ENCODE results near the gene BCL11B.

The BCL11B gene

DNA sequence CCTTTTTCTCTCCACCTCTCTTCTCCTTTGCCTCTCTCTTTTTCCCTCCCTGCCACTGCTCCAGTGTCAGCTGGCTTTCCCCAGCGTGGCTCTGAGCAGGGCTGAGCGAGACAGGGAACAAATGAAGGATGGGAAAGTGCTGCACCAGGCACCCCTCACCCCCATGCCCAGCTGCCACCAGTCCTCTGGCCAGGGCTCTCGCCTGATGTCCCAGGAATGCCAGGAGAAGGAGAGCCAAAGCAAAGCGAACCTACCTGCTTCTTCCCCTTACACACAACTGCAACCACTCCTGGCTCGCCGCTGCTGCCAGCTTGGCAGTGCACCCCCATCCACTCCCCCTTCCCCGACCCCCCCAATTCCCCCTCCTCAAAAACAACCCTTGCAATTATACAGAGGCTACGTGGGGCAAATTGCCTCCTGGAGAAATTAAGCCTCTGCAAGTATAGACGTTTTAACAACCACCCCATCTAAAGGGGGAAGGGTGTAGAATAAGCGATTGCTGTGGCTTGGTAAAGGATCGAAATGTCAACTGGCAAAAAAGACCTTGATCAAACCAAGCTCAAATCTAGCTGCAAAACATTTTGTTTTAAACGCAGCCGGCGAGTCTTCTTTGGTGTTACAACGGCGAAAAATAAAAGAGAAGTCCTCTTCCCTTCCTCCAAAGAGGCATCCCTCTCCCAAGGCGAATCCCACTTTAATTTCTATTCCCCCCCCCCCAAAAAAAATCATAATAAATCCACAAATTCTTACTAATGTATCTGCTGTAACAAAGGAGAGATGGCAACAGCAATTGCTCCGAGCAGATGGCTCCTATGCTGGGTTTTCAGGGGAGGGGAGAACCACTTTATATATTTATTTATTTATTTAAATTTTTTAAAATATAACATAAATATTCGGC is 2.9 kb downstream of the BCL11B start:
- H3K36me3 ChIP-seq (ENCODE audit: control insufficient read depth in 2 of 2, insufficient read depth in 2 of 2, low read length in 2 of 2) = no peaks in the 10 kb centered on the region
- peak overlapping the region in 1 of 2 donors; percentile 61 for H3K27ac ChIP-seq (ENCODE audit: low read depth in 2 of 2, low read length in 2 of 2)
- peaks cover 4 to 13% of the 10 kb centered on the region in 2 donors for H3K27me3 ChIP-seq (ENCODE audit: control insufficient read depth in 2 of 2, insufficient read depth in 2 of 2, low read length in 2 of 2)
- H3K4me1 ChIP-seq (ENCODE audit: control insufficient read depth in 2 of 2, insufficient read depth in 2 of 2, low read length in 2 of 2) = peaks cover 12 to 19% of the 10 kb centered on the region in 2 donors
- H3K9me3 ChIP-seq (ENCODE audit: control insufficient read depth in 2 of 2, low read length in 2 of 2) = no peaks in the 10 kb centered on the region
- peak overlapping the region in 1 of 2 donors; percentile 32 for H3K9ac ChIP-seq (ENCODE audit: low read depth in 1 of 2, low read length in 2 of 2)
- peak overlapping the region; percentile 1 to 48 for H3K4me3 ChIP-seq (ENCODE audit: low read length in 2 of 2)

DNA sequence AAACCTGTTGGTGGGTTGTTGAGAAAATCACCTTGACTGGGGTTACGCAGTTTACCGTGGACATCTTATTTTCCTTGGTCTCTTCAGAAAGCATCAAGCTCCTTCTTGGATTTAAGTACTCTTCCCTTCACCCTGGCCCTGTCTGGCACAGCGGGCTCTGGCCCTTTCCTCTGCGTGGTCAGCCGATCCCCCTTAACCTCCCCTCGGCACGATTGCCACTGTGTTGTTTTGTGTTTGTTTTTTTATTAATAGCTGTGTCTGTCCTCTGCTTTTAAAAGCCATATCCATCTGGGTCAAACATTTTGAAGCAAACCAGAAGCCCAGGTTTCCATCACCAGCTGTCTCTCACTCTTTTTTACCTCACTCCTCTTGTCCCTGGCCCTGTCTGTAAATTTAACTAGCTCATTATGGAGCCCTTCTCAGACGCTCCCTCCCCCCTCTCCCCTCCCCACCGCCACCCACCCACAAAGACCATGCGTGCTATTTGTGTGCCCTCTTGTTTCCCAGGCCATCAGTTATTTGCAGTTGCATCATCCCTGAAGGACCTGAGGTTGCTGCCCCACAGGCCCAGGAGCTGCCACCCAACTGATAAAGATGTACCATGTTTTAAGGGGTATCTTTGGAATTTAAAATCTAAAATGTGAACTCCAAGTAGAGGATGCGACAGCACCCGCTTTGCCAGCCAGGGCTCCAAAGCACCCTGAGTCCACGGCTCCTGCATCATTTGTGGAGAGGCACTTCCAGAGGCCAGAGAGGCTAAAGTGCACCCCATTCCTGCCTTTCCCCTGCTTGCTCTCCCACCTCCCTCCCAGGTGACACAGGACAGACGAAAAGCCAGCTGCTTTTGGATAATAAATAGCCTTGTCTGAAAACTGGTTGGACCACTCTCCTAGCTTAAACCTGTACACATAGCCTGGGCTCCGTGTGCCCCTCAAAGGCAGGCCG is 3.9 kb downstream of the BCL11B start:
- H3K27ac ChIP-seq (ENCODE audit: low read depth in 2 of 2, low read length in 2 of 2) = peak overlapping the region in 1 of 2 donors; percentile 61
- H3K27me3 ChIP-seq (ENCODE audit: control insufficient read depth in 2 of 2, insufficient read depth in 2 of 2, low read length in 2 of 2) = peaks cover 3 to 16% of the 10 kb centered on the region in 2 donors
- H3K9me3 ChIP-seq (ENCODE audit: control insufficient read depth in 2 of 2, low read length in 2 of 2) = no peaks in the 10 kb centered on the region

DNA sequence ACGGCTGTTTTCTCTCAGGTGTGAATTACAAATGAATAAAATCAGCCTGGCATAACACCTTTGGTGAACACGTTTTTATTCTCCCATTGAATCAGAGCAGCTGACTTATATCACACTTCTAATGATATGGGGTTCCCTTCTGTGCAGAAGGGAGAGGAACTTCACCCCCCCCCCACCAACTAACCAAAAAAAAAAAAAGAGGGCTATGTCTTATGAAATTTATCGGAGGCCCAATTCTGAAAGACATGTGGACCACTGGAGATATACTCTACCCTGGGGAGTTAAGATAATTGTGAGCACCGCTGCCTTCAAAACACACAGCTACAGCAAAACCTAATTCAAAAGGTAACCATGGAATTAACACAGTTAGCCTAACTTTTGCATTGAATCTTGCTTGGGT is 4.6 kb downstream of the BCL11B start:
- no peaks in the 10 kb centered on the region for H3K9me3 ChIP-seq (ENCODE audit: control insufficient read depth in 2 of 2, low read length in 2 of 2)
- peaks cover 3 to 16% of the 10 kb centered on the region in 2 donors for H3K27me3 ChIP-seq (ENCODE audit: control insufficient read depth in 2 of 2, insufficient read depth in 2 of 2, low read length in 2 of 2)
- peak overlapping the region in 1 of 2 donors; percentile 46 for H3K27ac ChIP-seq (ENCODE audit: low read depth in 2 of 2, low read length in 2 of 2)
- H3K36me3 ChIP-seq (ENCODE audit: control insufficient read depth in 2 of 2, insufficient read depth in 2 of 2, low read length in 2 of 2) = no peaks in the 10 kb centered on the region
- H3K4me3 ChIP-seq (ENCODE audit: low read length in 2 of 2) = no peak overlapping the region
- H3K4me1 ChIP-seq (ENCODE audit: control insufficient read depth in 2 of 2, insufficient read depth in 2 of 2, low read length in 2 of 2) = peaks cover 0 to 4% of the 10 kb centered on the region in 2 donors
- H3K9ac ChIP-seq (ENCODE audit: low read depth in 1 of 2, low read length in 2 of 2) = no peak overlapping the region

More for the DNA sequence above, 3.9 kb downstream of the BCL11B start:
- Histone ChIP-seq H3K4me1 (ENCODE audit: control insufficient read depth in 2 of 2, insufficient read depth in 2 of 2, low read length in 2 of 2) (peaks cover 4 to 11% of the 10 kb centered on the region in 2 donors), H3K4me3 (ENCODE audit: low read length in 2 of 2) (peak overlapping the region; percentile 1 to 48), H3K9ac (ENCODE audit: low read depth in 1 of 2, low read length in 2 of 2) (peak overlapping the region in 1 of 2 donors; percentile 47), H3K36me3 (ENCODE audit: control insufficient read depth in 2 of 2, insufficient read depth in 2 of 2, low read length in 2 of 2) (no peaks in the 10 kb centered on the region)

- H3K4me1 ChIP-seq (ENCODE audit: control insufficient read depth in 2 of 2, insufficient read depth in 2 of 2, low read length in 2 of 2) = no peaks in the 10 kb centered on the region
- no peaks in the 10 kb centered on the region for H3K9me3 ChIP-seq (ENCODE audit: control insufficient read depth in 2 of 2, low read length in 2 of 2)
- peak overlapping the region in 1 of 2 donors; percentile 13 for H3K27ac ChIP-seq (ENCODE audit: low read depth in 2 of 2, low read length in 2 of 2)
- H3K9ac ChIP-seq (ENCODE audit: low read depth in 1 of 2, low read length in 2 of 2) = no peak overlapping the region
- H3K36me3 ChIP-seq (ENCODE audit: control insufficient read depth in 2 of 2, insufficient read depth in 2 of 2, low read length in 2 of 2) = no peaks in the 10 kb centered on the region
- peaks cover 3 to 12% of the 10 kb centered on the region in 2 donors for H3K27me3 ChIP-seq (ENCODE audit: control insufficient read depth in 2 of 2, insufficient read depth in 2 of 2, low read length in 2 of 2)
- peak overlapping the region in 1 of 2 donors; percentile 41 for H3K4me3 ChIP-seq (ENCODE audit: low read length in 2 of 2)
These were observed 5.5 kb downstream of the BCL11B start for GRCh38 chr14:99266181-99267178.

- Histone ChIP-seq H3K4me1 (ENCODE audit: control insufficient read depth in 2 of 2, insufficient read depth in 2 of 2, low read length in 2 of 2) (no peaks in the 10 kb centered on the region), H3K27me3 (ENCODE audit: control insufficient read depth in 2 of 2, insufficient read depth in 2 of 2, low read length in 2 of 2) (peaks cover 3 to 12% of the 10 kb centered on the region in 2 donors), H3K27ac (ENCODE audit: low read depth in 2 of 2, low read length in 2 of 2) (peak overlapping the region in 1 of 2 donors; percentile 13), H3K9ac (ENCODE audit: low read depth in 1 of 2, low read length in 2 of 2) (no peak overlapping the region), H3K9me3 (ENCODE audit: control insufficient read depth in 2 of 2, low read length in 2 of 2) (no peaks in the 10 kb centered on the region), H3K36me3 (ENCODE audit: control insufficient read depth in 2 of 2, insufficient read depth in 2 of 2, low read length in 2 of 2) (no peaks in the 10 kb centered on the region), H3K4me3 (ENCODE audit: low read length in 2 of 2) (peak overlapping the region in 1 of 2 donors; percentile 5)
These were observed 6.4 kb downstream of the BCL11B start for GRCh38 chr14:99265571-99265970.

- no peaks in the 10 kb centered on the region for H3K36me3 ChIP-seq (ENCODE audit: control insufficient read depth in 2 of 2, insufficient read depth in 2 of 2, low read length in 2 of 2)
- H3K27me3 ChIP-seq (ENCODE audit: control insufficient read depth in 2 of 2, insufficient read depth in 2 of 2, low read length in 2 of 2) = peaks cover 3 to 12% of the 10 kb centered on the region in 2 donors
- no peaks in the 10 kb centered on the region for H3K9me3 ChIP-seq (ENCODE audit: control insufficient read depth in 2 of 2, low read length in 2 of 2)
- H3K4me1 ChIP-seq (ENCODE audit: control insufficient read depth in 2 of 2, insufficient read depth in 2 of 2, low read length in 2 of 2) = no peaks in the 10 kb centered on the region
- H3K4me3 ChIP-seq (ENCODE audit: low read length in 2 of 2) = peak overlapping the region in 1 of 2 donors; percentile 5
- H3K27ac ChIP-seq (ENCODE audit: low read depth in 2 of 2, low read length in 2 of 2) = peak overlapping the region in 1 of 2 donors; percentile 13
- H3K9ac ChIP-seq (ENCODE audit: low read depth in 1 of 2, low read length in 2 of 2) = peak overlapping the region in 1 of 2 donors; percentile 41
These were observed 7.1 kb downstream of the BCL11B start for GRCh38 chr14:99264691-99265450.

GRCh38 chr14:99263564-99264330 is 8.2 kb downstream of the BCL11B start:
- Histone ChIP-seq H3K27ac (ENCODE audit: low read depth in 2 of 2, low read length in 2 of 2) (peak overlapping the region in 1 of 2 donors; percentile 52), H3K4me1 (ENCODE audit: control insufficient read depth in 2 of 2, insufficient read depth in 2 of 2, low read length in 2 of 2) (no peaks in the 10 kb centered on the region), H3K36me3 (ENCODE audit: control insufficient read depth in 2 of 2, insufficient read depth in 2 of 2, low read length in 2 of 2) (no peaks in the 10 kb centered on the region), H3K9ac (ENCODE audit: low read depth in 1 of 2, low read length in 2 of 2) (no peak overlapping the region), H3K4me3 (ENCODE audit: low read length in 2 of 2) (peak overlapping the region in 1 of 2 donors; percentile 7), H3K27me3 (ENCODE audit: control insufficient read depth in 2 of 2, insufficient read depth in 2 of 2, low read length in 2 of 2) (peaks cover 1 to 11% of the 10 kb centered on the region in 2 donors), H3K9me3 (ENCODE audit: control insufficient read depth in 2 of 2, low read length in 2 of 2) (no peaks in the 10 kb centered on the region)

DNA sequence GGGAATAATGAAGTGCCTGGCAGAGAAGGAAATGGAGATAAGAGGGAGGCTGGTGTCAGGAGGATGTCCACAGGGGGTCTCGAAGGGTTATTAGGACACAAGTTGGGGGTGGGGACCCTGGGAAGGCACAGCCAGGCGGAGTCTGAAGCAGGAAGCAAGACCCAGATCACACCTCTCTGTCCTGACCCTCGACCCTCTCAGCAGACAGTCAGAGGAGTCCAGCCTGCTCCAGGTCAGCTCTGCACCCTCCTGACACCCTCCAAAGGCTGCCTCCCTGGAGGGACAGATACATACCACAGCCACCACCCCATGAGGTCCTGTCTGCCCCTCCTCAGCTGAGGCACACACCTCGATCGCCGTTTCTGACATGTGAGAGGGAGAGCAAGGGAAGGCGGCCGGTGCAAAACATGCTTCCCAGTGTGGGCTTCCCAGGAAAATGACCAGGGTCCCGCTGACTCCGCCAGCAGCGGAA is 9.0 kb downstream of the BCL11B start:
- Histone ChIP-seq H3K27me3 (ENCODE audit: control insufficient read depth in 2 of 2, insufficient read depth in 2 of 2, low read length in 2 of 2) (peaks cover 0 to 6% of the 10 kb centered on the region in 2 donors), H3K4me3 (ENCODE audit: low read length in 2 of 2) (no peak overlapping the region), H3K9ac (ENCODE audit: low read depth in 1 of 2, low read length in 2 of 2) (no peak overlapping the region), H3K36me3 (ENCODE audit: control insufficient read depth in 2 of 2, insufficient read depth in 2 of 2, low read length in 2 of 2) (no peaks in the 10 kb centered on the region), H3K27ac (ENCODE audit: low read depth in 2 of 2, low read length in 2 of 2) (peak overlapping the region; percentile 23 to 52), H3K4me1 (ENCODE audit: control insufficient read depth in 2 of 2, insufficient read depth in 2 of 2, low read length in 2 of 2) (no peaks in the 10 kb centered on the region), H3K9me3 (ENCODE audit: control insufficient read depth in 2 of 2, low read length in 2 of 2) (no peaks in the 10 kb centered on the region)

Data from mucosa of rectum (tissue), 2 donors.